NCI-H1436 treated with DMSO at 0.1 percent for 48 hours (cell line): ENCODE results near the gene UNC119B.
"Not testable (repeated sequence)": the region's sequence is repeated elsewhere in the genome, so short reads cannot be mapped to it uniquely, and the experiment has no call there.

Experiments used
- DNase-seq: peaks from one replicate; lab custom pipeline; 2025; lab: John Stamatoyannopoulos, UW

The UNC119B gene

GRCh38 chr12:120710031-120710804, at the start of gene UNC119B:
Gene UNC119B, plus strand, starts transcription at chr12:120710458. Its CDS starts 17 bp downstream, at chr12:120710475.
- no peak for DNase-seq

GRCh38 chr12:120661432-120661831, 48.8 kb upstream of the UNC119B start:
- no peak for DNase-seq

- DNase-seq, result no peak
Measured at GRCh38 chr12:120662879-120663278, 47.4 kb upstream of the UNC119B start.

- no peak for DNase-seq
Measured at GRCh38 chr12:120663741-120664140, 46.5 kb upstream of the UNC119B start.

- no peak for DNase-seq
Measured at GRCh38 chr12:120666571-120667390, 43.5 kb upstream of the UNC119B start.

- no peak for DNase-seq
Measured at GRCh38 chr12:120668091-120668867, 42.0 kb upstream of the UNC119B start.

- DNase-seq, result no peak
Measured at GRCh38 chr12:120668868-120669840, 41.1 kb upstream of the UNC119B start.

GRCh38 chr12:120670237-120670636, 40.0 kb upstream of the UNC119B start:
- not testable (repeated sequence) for DNase-seq

GRCh38 chr12:120670667-120671066, 39.6 kb upstream of the UNC119B start:
- no peak for DNase-seq

GRCh38 chr12:120674097-120674636, 36.1 kb upstream of the UNC119B start:
- no peak for DNase-seq

- DNase-seq, result no peak
Measured at GRCh38 chr12:120677765-120678473, 32.3 kb upstream of the UNC119B start.

GRCh38 chr12:120678572-120678971, 31.7 kb upstream of the UNC119B start:
- DNase-seq, result no peak

- DNase-seq, result no peak
Measured at GRCh38 chr12:120680165-120680738, 30.0 kb upstream of the UNC119B start.

GRCh38 chr12:120684523-120684932, 25.7 kb upstream of the UNC119B start:
- no peak for DNase-seq

GRCh38 chr12:120685522-120685921, 24.7 kb upstream of the UNC119B start:
- DNase-seq, result no peak

GRCh38 chr12:120686151-120686689, 24.0 kb upstream of the UNC119B start:
- DNase-seq, result peak; percentile 85

- DNase-seq, result peak; percentile 89
Measured at GRCh38 chr12:120686690-120687577, 23.3 kb upstream of the UNC119B start, which contains the start of gene MLEC. Gene MLEC, plus strand, starts transcription at chr12:120687149. Its CDS starts 148 bp downstream, at chr12:120687297.

- no peak for DNase-seq
Measured at GRCh38 chr12:120687578-120688289, 22.5 kb upstream of the UNC119B start.
